ENCODE measurements around the gene COQ3.

- TF ChIP-seq CTCF (IDR thresholded peaks at IDR 0.05; ENCODE audit: poor library complexity, severe bottlenecking), result no peak
- no peak for TF ChIP-seq MXI1 (conservative IDR thresholded peaks at IDR 0.05; ENCODE audit: poor library complexity, severe bottlenecking)
- TF ChIP-seq EP300 (conservative IDR thresholded peaks at IDR 0.05; ENCODE audit: poor library complexity, severe bottlenecking), result no peak
Observed at GRCh38 chr6:99416892-99417767, 23.1 kb upstream of the COQ3 start.

All from neural cell (in vitro differentiated cells).